ENCODE data around the gene ATP5ME.

Gene ATP5ME

GRCh38 chr4:681736-682451 is 7.8 kb upstream of the ATP5ME start:
- Histone ChIP-seq H3K4me3 (ENCODE audit: extremely low read depth, insufficient read depth, low read length, poor library complexity, severe bottlenecking) (no peak overlapping the region), H3K9me3 (ENCODE audit: control insufficient read depth, low read length) (no peaks in the 10 kb centered on the region), H3K36me3 (ENCODE audit: control insufficient read depth, insufficient read depth, low read length) (no peaks in the 10 kb centered on the region), H3K27ac (ENCODE audit: low read depth, low read length, severe bottlenecking) (no peak overlapping the region), H3K4me1 (ENCODE audit: control insufficient read depth, insufficient read depth, low read length, poor library complexity, severe bottlenecking) (peaks cover 8% of the 10 kb centered on the region)
- 89 to 96% methylated on average over 45 to 50 of the region's 58 CpGs for WGBS, 2 experiments (ENCODE audit: insufficient coverage in 2 of 2)

DNA sequence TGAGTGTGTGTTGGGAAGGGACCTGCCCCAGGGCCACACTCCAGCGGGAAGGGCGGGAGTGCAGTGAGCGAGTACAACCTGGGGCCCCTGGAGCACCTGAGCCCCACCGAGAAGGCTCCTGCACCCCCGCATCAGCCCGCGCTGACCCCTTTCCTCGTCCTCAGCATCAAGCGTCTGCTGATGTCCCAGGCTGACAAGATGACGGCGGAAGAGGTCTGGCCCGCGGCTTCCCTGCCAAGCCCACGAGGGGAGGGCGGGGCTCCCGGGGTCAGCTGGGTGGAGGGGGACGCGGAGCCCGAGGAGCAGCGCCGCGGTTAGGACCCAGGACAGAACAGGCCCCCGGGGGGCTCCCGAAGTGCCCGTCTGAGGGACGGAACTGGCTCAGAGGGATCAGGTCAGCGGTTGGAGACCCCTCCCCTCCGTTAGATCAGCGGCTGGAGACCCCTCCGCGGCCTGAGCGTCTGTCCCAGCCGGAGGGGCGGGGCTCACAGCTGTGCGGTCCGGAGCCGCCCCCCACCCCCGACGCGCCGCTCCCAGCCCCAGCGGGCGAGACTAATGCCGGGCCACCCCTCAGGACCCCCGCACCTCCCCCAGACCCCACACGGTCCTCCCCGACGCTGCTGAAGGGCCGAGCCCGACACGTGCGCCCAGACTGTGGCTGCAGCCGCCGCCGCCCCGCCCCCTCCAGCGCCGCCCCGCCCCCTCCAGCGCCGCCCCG is 7.0 kb upstream of the ATP5ME start:
- H3K27ac ChIP-seq (ENCODE audit: low read depth, low read length, severe bottlenecking), result no peak overlapping the region
- 6 to 10% methylated on average over 28 to 39 of the region's 62 CpGs for WGBS, 2 experiments (ENCODE audit: insufficient coverage in 2 of 2)

DNA sequence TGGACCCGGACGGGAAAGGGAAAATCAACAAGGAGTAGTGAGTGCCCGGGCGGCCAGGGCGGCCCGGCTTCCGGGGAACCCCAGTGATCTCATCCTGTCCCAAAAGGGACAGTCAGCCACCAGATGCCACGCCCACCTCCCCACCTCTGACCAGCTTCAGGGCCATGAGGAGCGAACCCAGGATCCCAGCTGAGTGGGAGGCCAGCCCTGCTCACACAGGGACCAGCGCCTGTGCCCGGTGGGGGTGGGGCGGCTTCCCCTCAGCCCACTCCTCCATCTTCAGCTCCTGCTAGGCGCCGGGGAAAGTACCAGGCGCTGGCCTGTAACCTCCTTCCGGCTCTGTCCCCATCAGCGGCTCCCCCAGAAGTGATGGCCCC is 6.5 kb upstream of the ATP5ME start:
- WGBS, 2 experiments (ENCODE audit: insufficient coverage in 2 of 2), result 63 to 64% methylated on average over 13 of the region's 17 CpGs
- peak overlapping the region; percentile 41 for H3K4me3 ChIP-seq (ENCODE audit: extremely low read depth, insufficient read depth, low read length, poor library complexity, severe bottlenecking)
- H3K27ac ChIP-seq (ENCODE audit: low read depth, low read length, severe bottlenecking), result no peak overlapping the region

More for the DNA sequence above, 7.0 kb upstream of the ATP5ME start:
- H3K4me3 ChIP-seq (ENCODE audit: extremely low read depth, insufficient read depth, low read length, poor library complexity, severe bottlenecking), result peak overlapping the region; percentile 41
- H3K36me3 ChIP-seq (ENCODE audit: control insufficient read depth, insufficient read depth, low read length), result no peaks in the 10 kb centered on the region
- H3K9me3 ChIP-seq (ENCODE audit: control insufficient read depth, low read length), result no peaks in the 10 kb centered on the region
- peaks cover 7% of the 10 kb centered on the region for H3K4me1 ChIP-seq (ENCODE audit: control insufficient read depth, insufficient read depth, low read length, poor library complexity, severe bottlenecking)

DNA sequence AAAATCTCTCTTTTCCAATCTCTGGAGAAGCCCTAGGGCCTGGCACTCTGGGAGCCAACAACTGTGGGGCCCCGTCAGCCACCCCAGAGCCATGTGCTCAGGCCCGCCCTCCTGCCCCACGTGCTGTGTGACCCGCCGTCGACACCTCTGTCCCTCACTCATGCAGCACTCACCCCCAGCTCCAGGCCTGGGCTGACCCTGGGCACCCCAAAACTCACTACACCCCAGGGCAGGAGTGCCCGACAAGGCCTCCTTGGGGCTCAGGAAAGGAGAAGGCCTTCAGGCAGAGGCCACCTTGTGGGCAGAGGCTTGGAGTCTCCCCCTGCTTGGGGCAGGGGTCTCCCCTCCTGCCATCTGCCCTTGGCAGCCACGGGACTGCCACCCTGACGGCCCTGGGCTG is 6.0 kb upstream of the ATP5ME start:
- Histone ChIP-seq H3K4me1 (ENCODE audit: control insufficient read depth, insufficient read depth, low read length, poor library complexity, severe bottlenecking) (peaks cover 10% of the 10 kb centered on the region), H3K4me3 (ENCODE audit: extremely low read depth, insufficient read depth, low read length, poor library complexity, severe bottlenecking) (no peak overlapping the region), H3K36me3 (ENCODE audit: control insufficient read depth, insufficient read depth, low read length) (no peaks in the 10 kb centered on the region), H3K9me3 (ENCODE audit: control insufficient read depth, low read length) (no peaks in the 10 kb centered on the region), H3K27ac (ENCODE audit: low read depth, low read length, severe bottlenecking) (no peak overlapping the region)
- WGBS, 2 experiments (ENCODE audit: insufficient coverage in 2 of 2), result 87 to 94% methylated on average over 3 to 9 of the region's 9 CpGs

More for the DNA sequence above, 6.5 kb upstream of the ATP5ME start:
- Histone ChIP-seq H3K9me3 (ENCODE audit: control insufficient read depth, low read length) (no peaks in the 10 kb centered on the region), H3K4me1 (ENCODE audit: control insufficient read depth, insufficient read depth, low read length, poor library complexity, severe bottlenecking) (peaks cover 7% of the 10 kb centered on the region), H3K36me3 (ENCODE audit: control insufficient read depth, insufficient read depth, low read length) (no peaks in the 10 kb centered on the region)

DNA sequence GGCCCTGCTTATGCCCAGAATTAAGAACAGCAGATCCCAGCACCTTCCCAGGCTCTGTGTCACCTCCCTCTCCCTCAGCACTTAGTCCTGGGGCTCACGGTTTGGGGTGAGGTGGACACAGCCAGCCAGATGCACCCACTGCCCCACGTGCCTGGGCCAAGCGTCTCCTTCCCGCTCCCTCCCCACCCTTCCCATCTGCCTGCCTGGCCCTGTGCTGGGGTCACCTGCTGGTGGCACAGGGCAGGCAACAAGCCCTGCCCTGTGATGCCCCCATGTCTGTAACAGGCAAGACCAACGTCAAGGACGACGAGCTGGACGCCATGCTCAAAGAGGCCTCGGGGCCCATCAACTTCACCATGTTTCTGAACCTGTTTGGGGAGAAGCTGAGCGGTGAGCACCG is 5.6 kb upstream of the ATP5ME start:
- peaks cover 12% of the 10 kb centered on the region for H3K4me1 ChIP-seq (ENCODE audit: control insufficient read depth, insufficient read depth, low read length, poor library complexity, severe bottlenecking)
- no peak overlapping the region for H3K27ac ChIP-seq (ENCODE audit: low read depth, low read length, severe bottlenecking)
- WGBS, 2 experiments (ENCODE audit: insufficient coverage in 2 of 2), result 92 to 94% methylated on average over 8 to 11 of the region's 11 CpGs
- no peak overlapping the region for H3K4me3 ChIP-seq (ENCODE audit: extremely low read depth, insufficient read depth, low read length, poor library complexity, severe bottlenecking)
- H3K36me3 ChIP-seq (ENCODE audit: control insufficient read depth, insufficient read depth, low read length), result no peaks in the 10 kb centered on the region
- no peaks in the 10 kb centered on the region for H3K9me3 ChIP-seq (ENCODE audit: control insufficient read depth, low read length)

GRCh38 chr4:679104-679481 is 5.0 kb upstream of the ATP5ME start:
- 88 to 91% methylated on average over 12 to 13 of the region's 13 CpGs for WGBS, 2 experiments (ENCODE audit: insufficient coverage in 2 of 2)
- Histone ChIP-seq H3K27ac (ENCODE audit: low read depth, low read length, severe bottlenecking) (no peak overlapping the region), H3K4me1 (ENCODE audit: control insufficient read depth, insufficient read depth, low read length, poor library complexity, severe bottlenecking) (peaks cover 12% of the 10 kb centered on the region)

GRCh38 chr4:678331-679103 is 4.4 kb upstream of the ATP5ME start:
- WGBS, 2 experiments (ENCODE audit: insufficient coverage in 2 of 2), result 82 to 90% methylated on average over 12 to 13 of the region's 14 CpGs
- no peaks in the 10 kb centered on the region for H3K36me3 ChIP-seq (ENCODE audit: control insufficient read depth, insufficient read depth, low read length)
- no peak overlapping the region for H3K27ac ChIP-seq (ENCODE audit: low read depth, low read length, severe bottlenecking)
- no peak overlapping the region for H3K4me3 ChIP-seq (ENCODE audit: extremely low read depth, insufficient read depth, low read length, poor library complexity, severe bottlenecking)
- H3K4me1 ChIP-seq (ENCODE audit: control insufficient read depth, insufficient read depth, low read length, poor library complexity, severe bottlenecking), result peaks cover 12% of the 10 kb centered on the region
- H3K9me3 ChIP-seq (ENCODE audit: control insufficient read depth, low read length), result no peaks in the 10 kb centered on the region

More at GRCh38 chr4:679104-679481, 5.0 kb upstream of the ATP5ME start:
- Histone ChIP-seq H3K9me3 (ENCODE audit: control insufficient read depth, low read length) (no peaks in the 10 kb centered on the region), H3K36me3 (ENCODE audit: control insufficient read depth, insufficient read depth, low read length) (no peaks in the 10 kb centered on the region), H3K4me3 (ENCODE audit: extremely low read depth, insufficient read depth, low read length, poor library complexity, severe bottlenecking) (no peak overlapping the region)

DNA sequence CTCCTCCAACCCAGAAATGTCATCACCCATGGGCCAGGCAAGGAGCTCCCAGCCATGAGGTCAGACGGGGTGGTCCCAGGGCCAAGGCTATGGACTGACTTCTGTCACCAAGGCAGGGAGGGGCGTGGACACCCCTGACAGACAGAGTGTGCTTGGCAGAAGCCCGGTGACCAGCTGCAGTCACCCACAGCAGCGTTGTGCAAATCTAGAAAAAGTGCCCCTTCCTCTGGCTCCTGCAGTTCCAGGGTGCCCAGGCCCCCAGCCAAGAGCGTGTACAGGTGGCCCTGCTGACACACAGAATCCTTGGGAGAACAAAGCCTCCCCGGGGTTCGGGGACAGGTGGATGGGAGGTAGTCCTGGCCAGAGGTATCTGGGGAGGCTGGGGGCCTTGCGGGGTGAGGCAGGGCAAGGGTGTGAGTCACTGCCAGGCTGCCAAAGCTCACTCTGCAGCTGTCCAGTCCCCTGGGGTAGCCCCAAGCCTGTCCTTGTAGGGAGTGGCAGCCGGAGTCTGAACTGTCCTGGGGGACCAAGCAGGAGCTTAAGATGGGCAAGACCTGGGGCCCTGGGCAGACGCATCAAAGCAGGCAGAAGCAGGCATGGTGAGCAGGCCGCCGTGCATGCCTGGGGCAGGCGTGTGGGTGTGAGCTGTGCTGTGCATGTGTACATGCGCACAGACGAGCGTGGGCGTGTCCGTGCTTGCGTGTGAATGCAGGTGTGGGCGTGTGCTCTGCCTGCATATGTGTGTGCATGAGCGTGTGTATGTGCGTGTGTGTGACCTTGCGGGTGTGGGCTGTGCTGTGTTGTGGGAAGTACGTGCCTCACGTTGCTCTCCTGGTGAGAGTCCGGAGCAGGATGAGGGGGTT is 3.6 kb upstream of the ATP5ME start:
- H3K36me3 ChIP-seq (ENCODE audit: control insufficient read depth, insufficient read depth, low read length), result peaks cover 5% of the 10 kb centered on the region
- peaks cover 17% of the 10 kb centered on the region for H3K4me1 ChIP-seq (ENCODE audit: control insufficient read depth, insufficient read depth, low read length, poor library complexity, severe bottlenecking)
- H3K9me3 ChIP-seq (ENCODE audit: control insufficient read depth, low read length), result no peaks in the 10 kb centered on the region
- no peak overlapping the region for H3K4me3 ChIP-seq (ENCODE audit: extremely low read depth, insufficient read depth, low read length, poor library complexity, severe bottlenecking)
- WGBS, 2 experiments (ENCODE audit: insufficient coverage in 2 of 2), result 89 to 93% methylated on average over 19 to 23 of the region's 26 CpGs
- no peak overlapping the region for H3K27ac ChIP-seq (ENCODE audit: low read depth, low read length, severe bottlenecking)

GRCh38 chr4:676871-677235 is 2.8 kb upstream of the ATP5ME start:
- Histone ChIP-seq H3K36me3 (ENCODE audit: control insufficient read depth, insufficient read depth, low read length) (peaks cover 13% of the 10 kb centered on the region), H3K4me3 (ENCODE audit: extremely low read depth, insufficient read depth, low read length, poor library complexity, severe bottlenecking) (no peak overlapping the region), H3K4me1 (ENCODE audit: control insufficient read depth, insufficient read depth, low read length, poor library complexity, severe bottlenecking) (peaks cover 17% of the 10 kb centered on the region), H3K9me3 (ENCODE audit: control insufficient read depth, low read length) (no peaks in the 10 kb centered on the region), H3K27ac (ENCODE audit: low read depth, low read length, severe bottlenecking) (no peak overlapping the region)
- WGBS, 2 experiments (ENCODE audit: insufficient coverage in 2 of 2), result 90 to 91% methylated on average over 8 of the region's 8 CpGs

All from mesodermal cell (in vitro differentiated cells).